ENCODE results near the gene CEP128.

The CEP128 gene

GRCh38 chr14:80669426-80669825, 272.1 kb downstream of the CEP128 start:
- no peak for TF ChIP-seq CTCF (IDR thresholded peaks at IDR 0.05; ENCODE audit: borderline replicate concordance, insufficient read depth, low read depth, low read length)

DNA sequence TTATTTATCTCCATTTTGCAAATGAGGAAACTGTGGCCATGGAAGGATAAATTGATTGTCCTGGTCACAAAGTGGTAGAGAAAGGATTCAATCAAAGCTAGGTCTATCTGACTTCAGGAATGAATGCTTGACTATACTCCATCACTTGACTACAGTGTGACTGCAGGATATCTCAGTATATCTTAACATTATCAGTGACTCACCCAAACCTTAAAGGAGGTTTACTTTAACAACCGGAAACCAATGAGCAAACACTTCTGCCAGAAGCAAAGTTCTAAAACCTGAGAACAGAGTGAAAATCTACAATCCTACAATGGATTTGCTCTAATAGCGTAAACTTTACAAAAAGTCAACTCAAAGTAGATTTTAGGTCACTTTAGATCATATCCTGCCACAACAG, 277.0 kb downstream of the CEP128 start:
- no peak for TF ChIP-seq CTCF (IDR thresholded peaks at IDR 0.05; ENCODE audit: borderline replicate concordance, insufficient read depth, low read depth, low read length)

More at GRCh38 chr14:80669426-80669825, 272.1 kb downstream of the CEP128 start:
- no peak overlapping the region for H3K4me3 ChIP-seq (ENCODE audit: low read depth, low read length)

DNA sequence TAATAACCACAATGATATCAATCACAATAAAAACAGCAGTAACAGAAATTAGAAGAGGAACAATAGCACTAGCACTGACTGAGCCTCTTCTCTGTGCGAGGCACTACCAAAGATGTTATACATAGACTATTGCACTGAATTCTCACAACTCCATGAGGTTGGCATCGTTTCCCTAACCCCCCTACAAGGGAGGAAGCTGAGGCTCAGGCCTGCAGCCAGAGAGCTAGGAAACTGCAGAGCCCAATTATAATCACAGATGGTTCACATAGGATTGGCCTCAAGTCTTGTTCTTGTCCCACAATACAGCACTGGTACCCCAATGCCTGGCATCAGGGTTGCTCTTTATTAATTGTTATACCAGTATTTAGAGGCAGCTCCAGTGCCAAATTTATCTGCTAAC, 278.0 kb downstream of the CEP128 start:
- no peak for TF ChIP-seq CTCF (IDR thresholded peaks at IDR 0.05; ENCODE audit: borderline replicate concordance, insufficient read depth, low read depth, low read length)
- no peak overlapping the region for H3K4me3 ChIP-seq (ENCODE audit: low read depth, low read length)

More for the DNA sequence above, 277.0 kb downstream of the CEP128 start:
- H3K4me3 ChIP-seq (ENCODE audit: low read depth, low read length) = no peak overlapping the region

- TF ChIP-seq CTCF (IDR thresholded peaks at IDR 0.05; ENCODE audit: borderline replicate concordance, insufficient read depth, low read depth, low read length) = no peak
Measured at GRCh38 chr14:80659783-80660182, 281.8 kb downstream of the CEP128 start.

DNA sequence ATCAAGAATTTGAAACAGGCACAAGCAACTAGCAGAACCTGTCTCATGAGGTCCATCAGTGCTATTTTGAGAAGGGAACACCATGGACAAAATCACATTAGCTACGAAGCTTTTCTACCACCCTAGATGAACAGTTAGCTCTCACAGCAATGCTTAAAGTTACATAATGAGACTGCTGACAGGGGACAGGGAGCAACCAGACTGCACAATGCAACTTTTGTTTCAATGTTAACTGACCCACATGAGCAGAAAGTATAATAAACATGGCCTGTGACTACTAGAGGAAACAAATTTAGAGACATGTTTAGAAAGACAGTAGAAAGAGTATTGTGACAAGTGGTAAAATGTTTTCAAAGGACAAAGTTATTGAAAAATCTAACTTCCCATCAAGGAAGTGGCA, 282.8 kb downstream of the CEP128 start:
- H3K4me3 ChIP-seq (ENCODE audit: low read depth, low read length) = no peak overlapping the region

More at GRCh38 chr14:80659783-80660182, 281.8 kb downstream of the CEP128 start:
- H3K4me3 ChIP-seq (ENCODE audit: low read depth, low read length) = no peak overlapping the region

DNA sequence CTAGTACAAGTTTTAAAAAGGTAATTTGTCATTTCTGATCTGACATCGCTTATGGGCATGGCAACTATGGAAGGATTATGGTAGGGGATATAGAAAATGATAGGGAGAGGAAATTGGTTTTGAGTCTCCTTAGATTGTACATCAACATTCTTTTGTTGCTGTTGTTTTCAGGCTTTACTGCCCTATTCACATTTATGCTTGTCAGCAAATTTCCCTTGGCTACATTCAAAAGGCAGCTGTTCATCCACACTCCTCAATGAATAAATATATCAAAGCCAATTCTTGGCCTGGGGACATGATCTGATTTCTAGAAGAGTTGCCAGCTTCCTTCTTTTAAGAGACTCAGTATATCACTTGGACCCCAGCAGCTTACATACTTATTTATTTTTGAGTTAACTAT, 283.4 kb downstream of the CEP128 start:
- no peak for TF ChIP-seq CTCF (IDR thresholded peaks at IDR 0.05; ENCODE audit: borderline replicate concordance, insufficient read depth, low read depth, low read length)
- H3K4me3 ChIP-seq (ENCODE audit: low read depth, low read length) = no peak overlapping the region

More for the DNA sequence above, 282.8 kb downstream of the CEP128 start:
- TF ChIP-seq CTCF (IDR thresholded peaks at IDR 0.05; ENCODE audit: borderline replicate concordance, insufficient read depth, low read depth, low read length) = no peak

DNA sequence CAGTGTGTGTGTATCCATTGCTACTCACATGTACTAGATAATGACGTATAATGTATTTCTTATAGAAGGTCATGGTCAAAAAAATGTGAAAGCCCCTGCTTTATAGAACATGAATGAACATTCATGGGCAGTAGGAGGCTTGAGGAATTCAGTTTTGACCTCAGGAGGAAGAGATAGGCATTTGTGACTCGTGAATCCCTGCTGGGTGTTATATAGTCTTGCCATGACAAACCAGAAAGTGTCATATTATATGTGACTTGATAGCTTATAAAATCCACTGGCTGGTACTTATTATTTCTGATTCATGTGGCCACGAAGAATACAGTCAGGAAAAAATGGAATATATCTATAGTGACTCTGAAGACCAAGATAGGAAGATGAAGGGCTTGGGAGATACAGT, 287.6 kb downstream of the CEP128 start:
- H3K4me3 ChIP-seq (ENCODE audit: low read depth, low read length) = no peak overlapping the region
- TF ChIP-seq CTCF (IDR thresholded peaks at IDR 0.05; ENCODE audit: borderline replicate concordance, insufficient read depth, low read depth, low read length) = no peak
